Measurements from ENCODE around the gene SERP1.

DNA sequence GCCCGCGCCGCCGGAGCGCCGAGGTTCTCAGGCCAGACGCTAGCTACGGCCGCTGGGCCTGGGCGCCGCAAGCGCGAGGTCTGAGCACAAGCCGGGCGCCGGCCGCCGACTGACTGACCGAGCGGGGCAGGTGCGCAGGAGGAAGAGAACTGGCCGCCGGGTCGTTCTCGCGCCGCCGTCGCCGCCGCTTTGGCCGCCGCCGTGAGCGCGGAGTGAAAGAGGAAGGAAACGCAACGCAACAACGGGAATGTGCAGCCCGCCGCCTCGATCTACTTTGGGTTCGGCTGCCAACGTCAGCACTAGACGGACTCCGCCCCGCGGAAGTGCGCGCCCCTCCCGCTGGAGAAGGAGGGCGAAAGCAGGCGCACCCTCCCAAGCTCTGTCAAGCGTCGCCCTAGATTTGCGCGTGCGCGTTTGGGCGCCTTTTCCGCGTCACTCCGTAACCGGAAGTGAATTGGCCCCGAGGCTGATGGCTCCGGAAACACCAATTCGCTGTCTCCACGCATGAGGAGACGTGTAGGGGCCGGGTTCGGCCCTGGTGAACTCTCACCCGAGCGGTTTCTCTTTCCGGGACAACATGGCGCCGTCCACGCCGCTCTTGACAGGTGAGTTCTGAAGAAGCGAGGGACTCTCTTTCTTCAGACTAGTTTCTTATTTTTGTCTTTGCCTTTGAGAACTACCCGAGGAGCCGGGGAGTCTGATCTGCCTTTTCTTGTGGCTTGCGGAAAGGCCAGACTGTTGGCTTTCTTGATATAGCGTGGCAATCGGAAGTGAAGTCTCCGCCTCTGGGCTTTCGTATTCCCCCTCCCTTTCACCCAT, at the start of gene SERP1, which contains the start of gene EIF2A:
- TF ChIP-seq EZH2 (IDR thresholded peaks at IDR 0.05; ENCODE audit: insufficient read depth, low read length): no peak
- TF ChIP-seq, protein P1, sequence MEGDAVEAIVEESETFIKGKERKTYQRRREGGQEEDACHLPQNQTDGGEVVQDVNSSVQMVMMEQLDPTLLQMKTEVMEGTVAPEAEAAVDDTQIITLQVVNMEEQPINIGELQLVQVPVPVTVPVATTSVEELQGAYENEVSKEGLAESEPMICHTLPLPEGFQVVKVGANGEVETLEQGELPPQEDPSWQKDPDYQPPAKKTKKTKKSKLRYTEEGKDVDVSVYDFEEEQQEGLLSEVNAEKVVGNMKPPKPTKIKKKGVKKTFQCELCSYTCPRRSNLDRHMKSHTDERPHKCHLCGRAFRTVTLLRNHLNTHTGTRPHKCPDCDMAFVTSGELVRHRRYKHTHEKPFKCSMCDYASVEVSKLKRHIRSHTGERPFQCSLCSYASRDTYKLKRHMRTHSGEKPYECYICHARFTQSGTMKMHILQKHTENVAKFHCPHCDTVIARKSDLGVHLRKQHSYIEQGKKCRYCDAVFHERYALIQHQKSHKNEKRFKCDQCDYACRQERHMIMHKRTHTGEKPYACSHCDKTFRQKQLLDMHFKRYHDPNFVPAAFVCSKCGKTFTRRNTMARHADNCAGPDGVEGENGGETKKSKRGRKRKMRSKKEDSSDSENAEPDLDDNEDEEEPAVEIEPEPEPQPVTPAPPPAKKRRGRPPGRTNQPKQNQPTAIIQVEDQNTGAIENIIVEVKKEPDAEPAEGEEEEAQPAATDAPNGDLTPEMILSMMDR (IDR thresholded peaks at IDR 0.05; ENCODE audit: insufficient read depth, low read depth, low read length): no peak
